ENCODE data around the gene C14orf119.

The C14orf119 gene

DNA sequence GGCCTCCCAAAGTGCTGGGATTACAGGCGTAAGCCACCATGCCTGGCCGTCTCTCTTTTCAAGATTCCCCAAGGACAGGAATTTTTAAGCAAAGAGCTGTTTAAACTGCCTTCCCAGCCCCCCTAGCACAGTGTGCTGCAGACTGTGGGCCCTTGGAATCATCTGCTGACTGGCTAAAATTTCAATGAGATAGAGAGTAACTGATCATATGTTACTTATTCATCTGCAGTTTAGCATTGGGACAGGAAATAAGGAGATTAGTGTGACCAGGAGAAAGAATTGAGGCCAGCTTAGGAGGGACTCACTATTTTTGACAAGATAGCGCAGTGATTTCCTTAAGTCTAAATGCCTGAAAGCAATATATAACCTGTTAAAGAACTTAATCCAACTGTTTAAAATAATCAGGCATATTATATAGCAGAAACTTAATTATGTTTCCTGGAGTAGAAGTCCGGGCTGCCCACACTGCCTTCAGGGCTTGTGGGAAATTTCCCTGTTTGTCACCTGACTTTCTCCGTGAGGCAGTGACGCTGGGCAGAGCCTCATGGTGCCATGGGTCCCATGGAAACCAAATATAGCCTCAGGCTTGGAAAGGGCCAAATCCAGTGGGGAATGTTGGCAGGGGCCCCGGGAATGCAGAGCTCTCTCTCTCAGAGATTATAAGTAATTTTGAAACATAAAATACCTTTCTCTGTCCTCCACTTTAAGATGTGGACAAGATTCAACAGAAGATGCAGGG, 46.6 kb downstream of the C14orf119 start:
- Histone ChIP-seq H3K4me3 (replicated peaks; ENCODE audit: insufficient read depth, low read length) (no peak overlapping the region), H3K27me3 (ENCODE audit: insufficient read depth, poor library complexity, severe bottlenecking) (no peaks in the 10 kb centered on the region), H3K27ac (replicated peaks) (no peak overlapping the region)
- TF ChIP-seq, protein P1, sequence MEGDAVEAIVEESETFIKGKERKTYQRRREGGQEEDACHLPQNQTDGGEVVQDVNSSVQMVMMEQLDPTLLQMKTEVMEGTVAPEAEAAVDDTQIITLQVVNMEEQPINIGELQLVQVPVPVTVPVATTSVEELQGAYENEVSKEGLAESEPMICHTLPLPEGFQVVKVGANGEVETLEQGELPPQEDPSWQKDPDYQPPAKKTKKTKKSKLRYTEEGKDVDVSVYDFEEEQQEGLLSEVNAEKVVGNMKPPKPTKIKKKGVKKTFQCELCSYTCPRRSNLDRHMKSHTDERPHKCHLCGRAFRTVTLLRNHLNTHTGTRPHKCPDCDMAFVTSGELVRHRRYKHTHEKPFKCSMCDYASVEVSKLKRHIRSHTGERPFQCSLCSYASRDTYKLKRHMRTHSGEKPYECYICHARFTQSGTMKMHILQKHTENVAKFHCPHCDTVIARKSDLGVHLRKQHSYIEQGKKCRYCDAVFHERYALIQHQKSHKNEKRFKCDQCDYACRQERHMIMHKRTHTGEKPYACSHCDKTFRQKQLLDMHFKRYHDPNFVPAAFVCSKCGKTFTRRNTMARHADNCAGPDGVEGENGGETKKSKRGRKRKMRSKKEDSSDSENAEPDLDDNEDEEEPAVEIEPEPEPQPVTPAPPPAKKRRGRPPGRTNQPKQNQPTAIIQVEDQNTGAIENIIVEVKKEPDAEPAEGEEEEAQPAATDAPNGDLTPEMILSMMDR (IDR thresholded peaks at IDR 0.05; ENCODE audit: insufficient read depth, low read length): no peak
- no peak for TF ChIP-seq POLR2AphosphoS5 (IDR thresholded peaks at IDR 0.05; ENCODE audit: low read depth)
- no peak for TF ChIP-seq GABPA (IDR thresholded peaks at IDR 0.05; ENCODE audit: low read depth)
- TF ChIP-seq, protein P2, sequence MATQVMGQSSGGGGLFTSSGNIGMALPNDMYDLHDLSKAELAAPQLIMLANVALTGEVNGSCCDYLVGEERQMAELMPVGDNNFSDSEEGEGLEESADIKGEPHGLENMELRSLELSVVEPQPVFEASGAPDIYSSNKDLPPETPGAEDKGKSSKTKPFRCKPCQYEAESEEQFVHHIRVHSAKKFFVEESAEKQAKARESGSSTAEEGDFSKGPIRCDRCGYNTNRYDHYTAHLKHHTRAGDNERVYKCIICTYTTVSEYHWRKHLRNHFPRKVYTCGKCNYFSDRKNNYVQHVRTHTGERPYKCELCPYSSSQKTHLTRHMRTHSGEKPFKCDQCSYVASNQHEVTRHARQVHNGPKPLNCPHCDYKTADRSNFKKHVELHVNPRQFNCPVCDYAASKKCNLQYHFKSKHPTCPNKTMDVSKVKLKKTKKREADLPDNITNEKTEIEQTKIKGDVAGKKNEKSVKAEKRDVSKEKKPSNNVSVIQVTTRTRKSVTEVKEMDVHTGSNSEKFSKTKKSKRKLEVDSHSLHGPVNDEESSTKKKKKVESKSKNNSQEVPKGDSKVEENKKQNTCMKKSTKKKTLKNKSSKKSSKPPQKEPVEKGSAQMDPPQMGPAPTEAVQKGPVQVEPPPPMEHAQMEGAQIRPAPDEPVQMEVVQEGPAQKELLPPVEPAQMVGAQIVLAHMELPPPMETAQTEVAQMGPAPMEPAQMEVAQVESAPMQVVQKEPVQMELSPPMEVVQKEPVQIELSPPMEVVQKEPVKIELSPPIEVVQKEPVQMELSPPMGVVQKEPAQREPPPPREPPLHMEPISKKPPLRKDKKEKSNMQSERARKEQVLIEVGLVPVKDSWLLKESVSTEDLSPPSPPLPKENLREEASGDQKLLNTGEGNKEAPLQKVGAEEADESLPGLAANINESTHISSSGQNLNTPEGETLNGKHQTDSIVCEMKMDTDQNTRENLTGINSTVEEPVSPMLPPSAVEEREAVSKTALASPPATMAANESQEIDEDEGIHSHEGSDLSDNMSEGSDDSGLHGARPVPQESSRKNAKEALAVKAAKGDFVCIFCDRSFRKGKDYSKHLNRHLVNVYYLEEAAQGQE (IDR thresholded peaks at IDR 0.05; ENCODE audit: insufficient replicate concordance, low read depth): no peak
- TF ChIP-seq SPI1 (IDR thresholded peaks at IDR 0.05; ENCODE audit: borderline replicate concordance, low read depth): no peak
- DNase-seq (ENCODE audit: low read depth in 1 of 2, low spot score in 1 of 2): no peak

DNA sequence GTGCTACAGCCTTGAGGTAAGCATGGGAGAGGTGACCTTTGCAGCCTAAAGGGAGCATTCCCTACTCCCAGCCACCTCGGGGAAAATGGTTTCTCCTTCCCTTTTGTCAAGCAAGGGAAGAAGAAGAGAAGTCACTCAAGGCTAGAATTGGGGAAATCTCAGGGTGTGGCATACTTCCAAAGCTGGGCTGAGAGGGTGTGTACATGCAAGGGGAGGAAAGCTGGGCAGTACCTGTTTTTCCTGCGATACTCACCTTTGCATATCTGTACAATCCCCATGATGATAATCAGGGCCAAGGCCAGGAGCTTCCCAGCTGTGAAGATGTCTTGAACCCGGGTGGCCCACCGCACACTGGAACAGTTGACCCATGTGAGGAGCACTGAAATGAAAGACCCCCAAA, 47.5 kb downstream of the C14orf119 start:
- DNase-seq (ENCODE audit: low read depth in 1 of 2, low spot score in 1 of 2): no peak
- Histone ChIP-seq H3K27me3 (ENCODE audit: insufficient read depth, poor library complexity, severe bottlenecking) (no peaks in the 10 kb centered on the region), H3K4me3 (replicated peaks; ENCODE audit: insufficient read depth, low read length) (no peak overlapping the region), H3K27ac (replicated peaks) (no peak overlapping the region)
- no peak for TF ChIP-seq POLR2AphosphoS5 (IDR thresholded peaks at IDR 0.05; ENCODE audit: low read depth)
- TF ChIP-seq, protein P1 (IDR thresholded peaks at IDR 0.05; ENCODE audit: insufficient read depth, low read length): no peak
- TF ChIP-seq GABPA (IDR thresholded peaks at IDR 0.05; ENCODE audit: low read depth): no peak
- no peak for TF ChIP-seq SPI1 (IDR thresholded peaks at IDR 0.05; ENCODE audit: borderline replicate concordance, low read depth)
- TF ChIP-seq, protein P2 (IDR thresholded peaks at IDR 0.05; ENCODE audit: insufficient replicate concordance, low read depth): no peak

DNA sequence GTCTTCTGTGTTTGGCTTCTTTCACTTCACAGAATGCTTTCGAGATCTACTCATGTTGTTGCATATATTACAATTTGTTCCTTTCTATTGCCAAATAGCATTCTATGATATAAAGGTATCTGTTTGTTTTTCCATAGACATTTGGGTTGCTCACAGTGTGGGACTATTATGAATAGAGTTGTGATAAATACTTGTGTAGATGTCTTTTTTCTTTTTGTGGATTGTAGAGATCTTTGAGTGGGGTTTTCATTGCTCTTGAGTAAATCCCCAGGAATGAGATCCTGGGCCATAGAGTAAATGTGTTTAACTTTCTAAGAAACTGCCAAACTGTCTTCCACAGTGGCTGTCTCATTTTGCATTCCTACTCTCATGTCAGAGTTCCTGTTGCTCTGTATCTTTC, 48.6 kb downstream of the C14orf119 start:
- no peak overlapping the region for H3K4me3 ChIP-seq (replicated peaks; ENCODE audit: insufficient read depth, low read length)
- H3K27me3 ChIP-seq (ENCODE audit: insufficient read depth, poor library complexity, severe bottlenecking): no peaks in the 10 kb centered on the region
- no peak for TF ChIP-seq POLR2AphosphoS5 (IDR thresholded peaks at IDR 0.05; ENCODE audit: low read depth)
- TF ChIP-seq, protein P2 (IDR thresholded peaks at IDR 0.05; ENCODE audit: insufficient replicate concordance, low read depth): no peak
- TF ChIP-seq SPI1 (IDR thresholded peaks at IDR 0.05; ENCODE audit: borderline replicate concordance, low read depth): no peak
- TF ChIP-seq GABPA (IDR thresholded peaks at IDR 0.05; ENCODE audit: low read depth): no peak
- no peak overlapping the region for H3K27ac ChIP-seq (replicated peaks)
- no peak for DNase-seq (ENCODE audit: low read depth in 1 of 2, low spot score in 1 of 2)
